IMR-90 (cell line): ENCODE data around the gene TMEM9B. TPM values are rescaled to one million over a fixed set of nuclear protein-coding genes. Genes with fewer than 3 reads are reported as not detected.

Source experiments
- ATAC-seq: fragments of 200-7000 bp; cut with Tn5 transposase; 2 replicates; pipeline ENCODE4 v1.9.1; 2020; ENCODE audit warnings: low read depth, mild to moderate bottlenecking, moderate library complexity
- BruUV-seq: library from RNA; stranded (reverse); fragments of 400-500 nt; replicated peaks from 2 replicates; lab custom pipeline; 2021; lab: Mats Ljungman, UMichigan
- CTCF ChIA-PET: fragments of 300-600 bp; formaldehyde crosslinking; extraction: SDS; loops from one replicate; lab custom pipeline; 2021; ENCODE audit warnings: antibody characterized with exemption; lab: Yijun Ruan, JAX
- POLR2A ChIA-PET: fragments of 300-600 bp; sonication (Branson Sonifier 250); formaldehyde crosslinking; loops from one replicate; lab custom pipeline; 2022; ENCODE audit warnings: antibody characterized with exemption; ENCODE audit not compliant: unreplicated experiment; lab: Charles Lee
- DNase-seq: peaks from one replicate; pipeline ENCODE4 v3.0.0; 2013
- H2AFZ ChIP-seq: replicated peaks from 2 replicates; pipeline ENCODE3; 2013; ENCODE audit warnings: low read length, mild to moderate bottlenecking; ENCODE audit not compliant: poor library complexity
- H2AK5ac ChIP-seq: 2 replicates; pipeline ENCODE4 v1.6.1; 2013; ENCODE audit warnings: low read depth, low read length, inconsistent platforms
- H2AK9ac ChIP-seq: replicated peaks from 2 replicates; pipeline ENCODE3; 2013; ENCODE audit warnings: mild to moderate bottlenecking, low read depth, low read length, moderate library complexity; ENCODE audit not compliant: poor library complexity
- H2BK120ac ChIP-seq: 2 replicates; pipeline ENCODE4 v1.6.1; 2013; ENCODE audit warnings: low read depth, low read length, inconsistent platforms
- H2BK15ac ChIP-seq: 3 replicates; pipeline ENCODE4 v1.6.1; 2013; ENCODE audit warnings: low read depth, low read length, inconsistent platforms
- H2BK20ac ChIP-seq: 2 replicates; pipeline ENCODE4 v1.6.1; 2013; ENCODE audit warnings: low read depth, mild to moderate bottlenecking, inconsistent platforms, low read length, moderate library complexity
- H2BK5ac ChIP-seq: 2 replicates; pipeline ENCODE4 v1.6.1; 2013; ENCODE audit warnings: mild to moderate bottlenecking, low read depth, low read length, inconsistent platforms; ENCODE audit not compliant: poor library complexity, severe bottlenecking
- H3K14ac ChIP-seq: replicated peaks from 2 replicates; pipeline ENCODE4 v1.6.1; 2013; ENCODE audit warnings: low read depth, low read length, inconsistent platforms
- H3K18ac ChIP-seq: 2 replicates; pipeline ENCODE4 v1.6.1; 2013; ENCODE audit warnings: low read depth, low read length, control low read depth
- H3K23ac ChIP-seq: 2 replicates; pipeline ENCODE4 v1.6.1; 2013; ENCODE audit warnings: low read depth, low read length, inconsistent platforms
- H3K27ac ChIP-seq: 2 replicates; pipeline ENCODE4 v1.5.1; 2013; ENCODE audit warnings: mild to moderate bottlenecking, control low read depth, low read length; ENCODE audit not compliant: insufficient read depth
- H3K27me3 ChIP-seq: 2 replicates; pipeline ENCODE4 v1.6.1; 2013; ENCODE audit warnings: low read length; ENCODE audit not compliant: control insufficient read depth, insufficient read depth
- H3K36me3 ChIP-seq: 2 replicates; pipeline ENCODE4 v1.6.1; 2013; ENCODE audit warnings: low read length, mixed read lengths; ENCODE audit not compliant: control insufficient read depth, insufficient read depth
- H3K4ac ChIP-seq: 2 replicates; pipeline ENCODE4 v1.6.1; 2013; ENCODE audit warnings: low read depth, low read length, inconsistent platforms
- H3K4me1 ChIP-seq: 2 replicates; pipeline ENCODE4 v1.6.1; 2013; ENCODE audit warnings: low read length, mixed read lengths; ENCODE audit not compliant: control insufficient read depth, insufficient read depth
- H3K4me2 ChIP-seq: 2 replicates; pipeline ENCODE4 v1.6.1; 2013; ENCODE audit warnings: low read depth, mild to moderate bottlenecking, control low read depth, low read length, moderate library complexity
- H3K4me3 ChIP-seq: 2 replicates; pipeline ENCODE4 v1.5.1; 2013; ENCODE audit warnings: low read depth, mild to moderate bottlenecking, control low read depth, low read length, moderate library complexity; ENCODE audit not compliant: insufficient read depth
- H3K56ac ChIP-seq: 2 replicates; pipeline ENCODE4 v1.6.1; 2013; ENCODE audit warnings: low read length, inconsistent platforms; ENCODE audit not compliant: insufficient read depth; ENCODE audit errors: extremely low read depth
- H3K79me1 ChIP-seq, 2 experiments: 2 replicates each; pipeline ENCODE4 v1.6.1; 2013; ENCODE audit warnings: low read length in 2 of 2, inconsistent platforms in 1 of 2, low read depth in 1 of 2
- H3K9ac ChIP-seq: 2 replicates; pipeline ENCODE4 v1.6.1; 2013; ENCODE audit warnings: low read depth, low read length, control low read depth
- H3K9me1 ChIP-seq: 2 replicates; pipeline ENCODE4 v1.6.1; 2013; ENCODE audit warnings: low read length, inconsistent platforms; ENCODE audit not compliant: insufficient read depth
- H3K9me3 ChIP-seq: 2 replicates; pipeline ENCODE4 v1.6.1; 2013; ENCODE audit warnings: low read length; ENCODE audit not compliant: control insufficient read depth, insufficient read depth
- H4K20me1 ChIP-seq: 2 replicates; pipeline ENCODE4 v1.6.1; 2013; ENCODE audit warnings: low read length, inconsistent platforms; ENCODE audit not compliant: insufficient read depth
- H4K5ac ChIP-seq: 2 replicates; pipeline ENCODE4 v1.6.1; 2013; ENCODE audit warnings: mild to moderate bottlenecking, low read depth, low read length, control low read depth
- H4K8ac ChIP-seq, 2 experiments: 2 replicates each; pipeline ENCODE4 v1.6.1; 2013; ENCODE audit warnings: low read depth in 2 of 2, low read length in 2 of 2, control low read depth in 1 of 2, inconsistent platforms in 1 of 2
- H4K91ac ChIP-seq: 2 replicates; pipeline ENCODE4 v1.6.1; 2013; ENCODE audit warnings: low read depth, low read length, inconsistent platforms; ENCODE audit not compliant: insufficient read depth
- CTCF ChIP-seq: conservative IDR thresholded peaks from 2 replicates; pipeline ENCODE4 v1.5.1; 2012; ENCODE audit warnings: mild to moderate bottlenecking, low read depth, low read length, improper control_type of control experiment
- MAZ ChIP-seq: IDR thresholded peaks from 2 replicates; pipeline ENCODE4 v1.6.1; 2012; ENCODE audit warnings: low read depth, mild to moderate bottlenecking, low read length, improper control_type of control experiment, moderate library complexity, borderline replicate concordance
- MXI1 ChIP-seq: IDR thresholded peaks from 2 replicates; pipeline ENCODE4 v1.6.1; 2012; ENCODE audit warnings: low read depth, mild to moderate bottlenecking, low read length, moderate library complexity, borderline replicate concordance
- POLR2A ChIP-seq: IDR thresholded peaks from 2 replicates; pipeline ENCODE4 v1.6.1; 2012; ENCODE audit warnings: mild to moderate bottlenecking, low read depth, low read length
- RAD21 ChIP-seq: IDR thresholded peaks from 2 replicates; pipeline ENCODE4 v1.6.1; 2012; ENCODE audit warnings: low read length, improper control_type of control experiment
- RCOR1 ChIP-seq: IDR thresholded peaks from 2 replicates; pipeline ENCODE4 v1.6.1; 2012; ENCODE audit warnings: mild to moderate bottlenecking, low read length, improper control_type of control experiment; ENCODE audit not compliant: insufficient replicate concordance
- SMC3 ChIP-seq: fragments of 150-350 bp; IDR thresholded peaks from 2 replicates; pipeline ENCODE4 v1.6.1; 2016; ENCODE audit warnings: low read depth, mild to moderate bottlenecking, antibody characterized with exemption, low read length, moderate library complexity
- WGBS, 2 experiments: methylation state at CpG; one replicate each; pipeline versions ENCODE4 v1.1.5 to v1.1.7; 2013; ENCODE audit warnings: missing lambda C conversion rate in 2 of 2; ENCODE audit not compliant: insufficient read length in 1 of 2; ENCODE audit errors: extremely low coverage in 2 of 2; 5-methylcytosine and 5-hydroxymethylcytosine counted together
- dilution Hi-C: fragments of 300-500 bp; cut with HindIII; formaldehyde crosslinking; loops from one replicate; pipeline ENCODE4 v1.14.3; 2018; ENCODE audit warnings: low sequenced_read_pairs; ENCODE audit not compliant: unreplicated experiment
- in situ Hi-C: fragments of 300-500 bp; cut with MboI; formaldehyde crosslinking; loops from 3 replicates; pipeline ENCODE4 v1.14.3; 2019; ENCODE audit warnings: low sequenced_read_pairs, inconsistent platforms, mixed read lengths
- intact Hi-C: fragments of 100-400 bp; cut with micrococcal nuclease; formaldehyde crosslinking; loops from 2 replicates; pipeline ENCODE4 v1.10.0; 2022
- polyA plus RNA-seq, 3 experiments: library from polyadenylated mRNA; depleted of rRNA; stranded (reverse); fragments of >200 nt; gene quantifications; 2 replicates each; pipeline ENCODE4 v1.2.3, GENCODE V29; 2012; ENCODE audit warnings: low replicate concordance in 1 of 3
- total RNA-seq: library from RNA; depleted of rRNA; stranded (reverse); fragments of >200 nt; gene quantifications from 2 replicates; pipeline ENCODE4 v1.2.3, GENCODE V29; 2012

The TMEM9B gene
- total and polyA plus RNA-seq, 2 of the 4 experiments (the other 2 are of a cell fraction): 24.6 to 25.6 TPM

GRCh38 chr11:8911029-8911823, 53.0 kb downstream of the TMEM9B start, which contains the start of gene AKIP1:
AKIP1 (plus strand) TSS chr11:8911189; CDS start chr11:8911450, 261 bp downstream.
- BruUV-seq: no TSS peak
- Histone ChIP-seq H4K8ac (peak within 1 kb of the TSS; percentile 87 to 95), H2AFZ (peak within 1 kb of the TSS; percentile 98), H3K9me1 (peaks cover 6% of the 10 kb centered on the region; the same call in 1 of the 2 replicates), H2AK9ac (peak within 1 kb of the TSS; percentile 99), H3K23ac (peak within 1 kb of the TSS; percentile 96), H3K27me3 (no peaks in the 10 kb centered on the region), H3K9ac (peak within 1 kb of the TSS; percentile 79), H2BK5ac (peak within 1 kb of the TSS; percentile 89), H4K91ac (peak within 1 kb of the TSS; percentile 94), H3K14ac (peak within 1 kb of the TSS; percentile 96), H3K4me2 (peak within 1 kb of the TSS; percentile 100), H3K36me3 (no peaks in the 10 kb centered on the region; the same call in 1 of the 2 replicates), H3K4ac (peak within 1 kb of the TSS; percentile 97), H4K5ac (peak within 1 kb of the TSS; percentile 97), H2BK15ac (peak within 1 kb of the TSS; percentile 74; the same call in 1 of the 3 replicates), H3K27ac (peak within 1 kb of the TSS; percentile 97), H3K18ac (peak within 1 kb of the TSS; percentile 87), H2AK5ac (peak within 1 kb of the TSS; percentile 73), H3K4me1 (peaks cover 11% of the 10 kb centered on the region), H3K9me3 (no peaks in the 10 kb centered on the region), H2BK20ac (0 out of 2 replicates have a peak within 1 kb of the TSS, but pooled peaks have one; percentile 15), H2BK120ac (peak within 1 kb of the TSS; percentile 71), H3K56ac (peak within 1 kb of the TSS; percentile 90), H3K79me1 (peaks cover 19 to 39% of the 10 kb centered on the region in 2 experiments), H4K20me1 (0 out of 2 replicates have a peak, but pooled peaks cover 3% of the 10 kb centered on the region), H3K4me3 (peak within 1 kb of the TSS; percentile 91)
- TF ChIP-seq SMC3 (no peak), MAZ (peak; percentile 71; the same call in 1 of the 2 replicates), CTCF (no peak), RCOR1 (no peak), MXI1 (peak; percentile 14; the same call in 1 of the 2 replicates), POLR2A (0 out of 2 replicates have a peak, but pooled peaks have one; percentile 24), RAD21 (0 out of 2 replicates have a peak, but pooled peaks have one; percentile 3)
- dilution Hi-C loops (no loop called here), in situ Hi-C loops (loop anchor here (5.0 kb wide), 1 partner anchor 46 kb away; no protein-coding TSS in a partner anchor), intact Hi-C loops (loop anchor here (2.0 to 10.0 kb wide), 5 partner anchors 84 to 596 kb away; a partner anchor contains a TSS)
- ATAC-seq: peak; percentile 92
- POLR2A ChIA-PET: interaction anchor here (0.5 to 0.6 kb wide), 4 partner anchors 22 to 101 kb away, joined by 3 to 5 read pairs (median 4); a partner anchor contains a TSS
- peak; percentile 94 for DNase-seq
- CTCF ChIA-PET: interaction anchor here (1.0 to 1.6 kb wide), 2 partner anchors 40 to 77 kb away, joined by 3 to 5 read pairs; no protein-coding TSS in a partner anchor
- 0% methylated on average over 18 of the region's 68 CpGs; no CpG with 5 or more reads in 1 of the 2 experiments for WGBS, 2 experiments
